GM18907 (cell line): ENCODE measurements around the gene PRR35.

Experiments
- ATAC-seq: cut with Tn5 transposase; IDR thresholded peaks from one replicate; pipeline ENCODE4 v1.9.1; 2021; ENCODE audit warnings: mild to moderate bottlenecking, moderate library complexity; ENCODE audit not compliant: unreplicated experiment

The PRR35 gene

GRCh38 chr16:546909-547770 lies 13.1 kb upstream of the PRR35 start:
- ATAC-seq = no peak

DNA sequence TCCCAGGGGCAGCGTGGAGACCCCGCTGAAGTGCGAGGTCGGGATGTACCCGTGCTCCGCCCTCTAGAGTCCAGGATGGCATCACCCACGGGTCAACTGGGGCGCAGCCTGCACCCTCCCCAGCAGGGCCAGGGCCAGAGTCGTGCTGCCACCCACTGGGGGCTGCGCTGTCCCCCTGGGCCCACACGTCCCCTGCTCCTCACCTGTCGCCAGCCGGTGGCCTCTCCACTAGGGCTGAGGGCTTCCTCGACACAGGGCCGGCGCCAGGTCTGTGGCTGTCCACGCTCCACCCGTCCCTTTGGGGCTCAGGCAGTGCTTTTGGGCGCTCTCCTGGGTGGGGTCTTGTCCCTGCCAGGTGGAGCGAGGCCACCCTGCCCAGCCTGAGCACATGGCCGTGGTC lies 11.6 kb upstream of the PRR35 start:
- ATAC-seq = no peak

- ATAC-seq = no peak
Observed at GRCh38 chr16:549544-550263, 10.5 kb upstream of the PRR35 start.

- ATAC-seq = no peak
Observed at GRCh38 chr16:551210-551609, 9.0 kb upstream of the PRR35 start.

DNA sequence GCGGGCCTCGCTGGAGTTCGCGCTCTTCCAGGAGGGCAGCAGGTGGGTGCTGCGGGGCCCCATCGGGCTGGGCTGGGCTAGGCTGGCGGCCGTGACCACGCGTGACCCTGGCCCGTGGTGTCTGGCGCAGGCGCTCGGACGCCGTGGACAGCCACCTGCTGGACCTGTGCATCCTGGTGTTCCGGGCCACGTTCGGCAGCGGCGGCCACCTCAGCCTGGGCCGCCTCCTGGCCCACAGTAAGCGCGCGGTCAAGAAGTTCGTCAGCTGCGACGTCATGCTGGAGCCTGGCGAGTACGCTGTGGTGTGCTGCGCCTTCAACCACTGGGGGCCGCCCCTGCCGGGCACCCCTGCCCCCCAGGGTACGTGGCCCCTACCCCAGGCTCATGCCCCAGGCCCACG lies 8.0 kb upstream of the PRR35 start:
- ATAC-seq = no peak

GRCh38 chr16:553601-554296 lies 6.4 kb upstream of the PRR35 start:
- no peak for ATAC-seq

DNA sequence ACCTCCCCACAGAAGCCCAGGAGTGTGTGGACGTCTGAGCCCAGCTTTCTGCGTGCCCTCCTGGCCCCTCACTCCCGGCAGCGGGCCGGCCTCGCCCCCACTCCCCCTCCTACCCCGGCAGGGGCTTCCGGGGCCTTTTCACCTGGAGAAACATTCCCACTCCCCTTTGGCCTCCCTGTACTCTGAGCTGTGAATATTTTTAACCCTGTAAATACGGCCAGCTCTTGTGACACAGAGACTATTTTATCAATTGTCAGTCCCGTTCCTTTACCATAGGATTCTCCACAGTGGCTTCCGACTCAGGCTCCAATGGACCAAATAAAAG lies 5.9 kb upstream of the PRR35 start:
- no peak for ATAC-seq

GRCh38 chr16:554640-555365 lies 5.4 kb upstream of the PRR35 start:
- ATAC-seq = no peak

- no peak for ATAC-seq
Observed at GRCh38 chr16:555528-556473, 4.4 kb upstream of the PRR35 start.

DNA sequence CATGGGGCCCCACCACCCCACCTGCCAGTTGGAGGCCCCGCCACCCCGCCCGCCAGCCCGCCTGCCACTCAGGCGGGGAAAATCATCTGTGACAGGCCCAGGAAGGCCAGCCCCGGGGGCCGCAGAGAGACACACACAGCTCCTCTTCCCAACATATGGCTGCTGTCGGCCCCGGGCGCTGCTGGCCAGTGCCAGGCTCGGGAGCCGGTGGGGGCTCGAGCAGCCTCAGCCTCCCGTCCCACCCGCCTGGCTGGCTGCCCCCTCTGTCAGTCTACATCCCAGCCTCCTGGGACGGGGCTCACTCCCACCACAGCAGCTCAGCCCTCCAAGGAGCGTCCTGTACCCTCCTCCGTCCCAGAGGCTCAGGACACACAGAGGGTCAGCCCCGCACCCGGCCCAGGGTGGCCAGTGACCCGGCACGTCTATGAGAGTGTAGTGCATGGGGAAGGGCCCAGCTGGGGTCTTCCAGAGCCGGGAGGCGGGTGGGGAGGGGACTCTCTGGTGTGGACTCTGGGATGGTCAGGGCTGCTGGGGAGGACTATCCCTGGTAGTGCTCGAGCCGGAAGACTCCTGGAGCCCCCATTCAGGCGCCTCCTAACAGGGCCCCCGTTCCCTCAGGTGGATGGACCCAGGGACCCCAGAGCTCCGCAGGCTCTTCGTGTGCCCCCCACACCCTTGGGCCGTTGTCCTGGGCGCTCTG lies 3.6 kb upstream of the PRR35 start:
- no peak for ATAC-seq

GRCh38 chr16:557463-558297 lies 2.5 kb upstream of the PRR35 start:
- ATAC-seq = no peak

GRCh38 chr16:558298-559020 lies 1.7 kb upstream of the PRR35 start:
- ATAC-seq = no peak

GRCh38 chr16:559021-559380 lies 1.2 kb upstream of the PRR35 start:
- no peak for ATAC-seq

GRCh38 chr16:559411-560203 lies 587 bp upstream of the PRR35 start:
- no peak for ATAC-seq

DNA sequence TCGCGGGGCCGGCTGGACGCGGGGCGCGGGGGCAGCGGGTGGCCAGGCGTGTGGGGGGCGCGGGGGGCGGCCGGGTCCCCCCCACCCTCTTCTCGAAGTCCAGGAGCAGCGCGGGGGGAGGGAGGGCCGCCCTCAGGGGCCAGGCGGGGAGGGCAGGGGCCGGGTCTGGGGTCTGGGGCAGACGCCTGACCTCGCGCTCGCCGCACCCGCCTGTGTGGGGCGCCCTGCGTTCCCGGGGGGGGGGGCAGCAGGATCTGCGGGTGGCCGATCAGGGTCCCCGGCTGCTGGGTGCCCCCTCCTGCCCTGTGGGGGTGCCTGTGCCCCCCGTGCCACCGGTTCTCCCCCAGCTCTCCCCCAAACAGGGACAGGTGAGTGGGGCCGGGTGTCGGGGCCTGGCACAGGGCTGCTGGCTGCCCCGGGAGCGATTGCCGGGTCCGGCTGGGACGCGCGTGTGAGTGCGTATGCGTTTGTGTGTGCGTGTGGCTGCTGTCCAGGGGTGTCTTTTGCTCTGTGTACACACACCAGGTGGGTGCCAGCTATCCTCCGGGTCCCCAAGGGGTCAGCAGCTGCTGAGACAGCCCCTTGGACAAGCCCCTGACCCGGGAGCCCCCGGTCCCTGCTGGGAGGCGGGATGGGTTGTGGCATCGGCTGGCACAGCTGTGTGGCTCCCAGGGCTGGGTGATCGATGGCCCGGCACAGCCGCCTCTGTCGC lies 663 bp downstream of the PRR35 start:
- ATAC-seq = no peak

DNA sequence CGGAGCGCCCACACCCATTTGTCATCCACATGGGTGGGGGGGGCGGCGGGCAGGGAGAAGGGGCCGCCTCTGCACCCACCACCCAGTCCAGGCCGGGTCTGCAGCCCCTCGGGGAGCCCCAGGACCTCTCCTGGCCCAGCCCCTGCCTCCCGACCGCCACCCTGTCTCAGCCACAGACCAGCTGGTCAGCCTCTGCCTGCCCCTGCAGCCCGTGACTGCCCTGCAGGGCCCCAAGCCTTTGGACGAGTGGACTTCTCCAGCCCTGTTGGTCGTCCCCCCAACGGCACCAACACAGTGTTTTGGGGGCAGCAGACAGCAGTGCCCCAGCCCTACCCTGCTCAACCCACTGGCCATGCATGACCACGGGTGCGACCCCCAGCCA lies 1.2 kb downstream of the PRR35 start:
- no peak for ATAC-seq
